Stimulated activated CD8-positive, alpha-beta memory T cell treated with anti-CD3 and anti-CD28 coated beads, Interleukin-4, amount 100 ng/mL, for 24 hours (primary cell): ENCODE results near the gene TMEM196.

Experiments
- DNase-seq: peaks from one replicate; pipeline ENCODE4 v3.0.0-alpha.2; 2020; ENCODE audit warnings: low read depth

Gene TMEM196

GRCh38 chr7:19772841-19773760, at the start of gene TMEM196:
TMEM196 (minus strand) TSS chr7:19773617; CDS start chr7:19772696, 921 bp downstream.
- DNase-seq = no peak

GRCh38 chr7:19816128-19816527, 42.7 kb upstream of the TMEM196 start:
- DNase-seq = no peak

- no peak for DNase-seq
These were observed 42.1 kb upstream of the TMEM196 start for GRCh38 chr7:19815546-19815945.

- DNase-seq = no peak
These were observed 41.4 kb upstream of the TMEM196 start for GRCh38 chr7:19814776-19815175.

- DNase-seq = no peak
These were observed 38.0 kb upstream of the TMEM196 start for GRCh38 chr7:19811386-19811785.

- DNase-seq = no peak
These were observed 25.6 kb upstream of the TMEM196 start for GRCh38 chr7:19798986-19799385.

- no peak for DNase-seq
These were observed 10.1 kb upstream of the TMEM196 start for GRCh38 chr7:19783541-19783940.

- no peak for DNase-seq
These were observed 3.6 kb upstream of the TMEM196 start for GRCh38 chr7:19776981-19777380.

GRCh38 chr7:19775578-19775977, 2.2 kb upstream of the TMEM196 start:
- no peak for DNase-seq

- no peak for DNase-seq
These were observed 1.1 kb downstream of the TMEM196 start for GRCh38 chr7:19772306-19772705.

- no peak for DNase-seq
These were observed 10.8 kb downstream of the TMEM196 start for GRCh38 chr7:19762631-19763030.

- DNase-seq = no peak
These were observed 18.8 kb downstream of the TMEM196 start for GRCh38 chr7:19754521-19755116.

GRCh38 chr7:19752020-19752419, 21.4 kb downstream of the TMEM196 start:
- no peak for DNase-seq

- DNase-seq = no peak
These were observed 23.8 kb downstream of the TMEM196 start for GRCh38 chr7:19749658-19750057.

GRCh38 chr7:19747740-19748339, 25.6 kb downstream of the TMEM196 start:
- DNase-seq = no peak

- DNase-seq = no peak
These were observed 29.3 kb downstream of the TMEM196 start for GRCh38 chr7:19744075-19744474.

- no peak for DNase-seq
These were observed 44.7 kb downstream of the TMEM196 start for GRCh38 chr7:19728716-19729115.

GRCh38 chr7:19725770-19726169, 47.6 kb downstream of the TMEM196 start:
- no peak for DNase-seq

GRCh38 chr7:19715499-19715898, 57.9 kb downstream of the TMEM196 start:
- DNase-seq = no peak

GRCh38 chr7:19713676-19714075, 59.7 kb downstream of the TMEM196 start:
- DNase-seq = peak; percentile 20

- no peak for DNase-seq
These were observed 64.2 kb downstream of the TMEM196 start for GRCh38 chr7:19709249-19709578.

GRCh38 chr7:19708397-19709248, 64.8 kb downstream of the TMEM196 start, which contains the start of gene POLR1F:
POLR1F (minus strand) TSS chr7:19709037; CDS start chr7:19709016, 21 bp downstream.
- peak; percentile 88 for DNase-seq
